Caco-2 (cell line): ENCODE data around the gene ACOT7. TPM values are rescaled to one million over a fixed set of nuclear protein-coding genes. Genes with fewer than 3 reads are reported as not detected.
"Not testable (repeated sequence)": the region's sequence is repeated elsewhere in the genome, so short reads cannot be mapped to it uniquely, and the experiment has no call there.

ENCODE experiments used
- BruUV-seq: library from RNA; stranded (reverse); fragments of 400-500 nt; replicated peaks from 2 replicates; lab custom pipeline; 2021; lab: Mats Ljungman, UMichigan
- CTCF ChIA-PET: fragments of 300-600 bp; sonication (Branson Sonifier 250); formaldehyde crosslinking; loops from one replicate; lab custom pipeline; 2022; ENCODE audit warnings: antibody characterized with exemption; lab: Charles Lee
- POLR2A ChIA-PET: fragments of 300-600 bp; sonication (Branson Sonifier 250); formaldehyde crosslinking; loops from one replicate; lab custom pipeline; 2022; ENCODE audit warnings: antibody characterized with exemption; lab: Charles Lee
- DNase-seq, 2 experiments: peaks; one replicate each; pipeline versions ENCODE4 v3.0.0 to v3.0.0-alpha.2; 2020 to 2022
- H3K27me3 ChIP-seq: replicated peaks from 2 replicates; pipeline ENCODE4 v1.6.0; 2011; ENCODE audit warnings: low read length; ENCODE audit not compliant: control insufficient read depth, insufficient read depth
- H3K36me3 ChIP-seq: 2 replicates; pipeline ENCODE4 v1.5.1; 2011; ENCODE audit warnings: low read length; ENCODE audit not compliant: control insufficient read depth, insufficient read depth
- H3K4me1 ChIP-seq: fragments of 250-450 bp; sonication (Bioruptor Pico); 2 replicates; pipeline ENCODE4 v1.5.1; 2020; ENCODE audit warnings: mild to moderate bottlenecking
- H3K4me3 ChIP-seq: 2 replicates; pipeline ENCODE4 v1.5.1; 2011; ENCODE audit warnings: low read depth, mild to moderate bottlenecking, control low read depth, low read length
- H3K9me3 ChIP-seq: fragments of 250-450 bp; sonication (Bioruptor Pico); 2 replicates; pipeline ENCODE4 v1.5.1; 2020; ENCODE audit warnings: mild to moderate bottlenecking, moderate library complexity
- H3K27ac Mint-ChIP-seq: one replicate; pipeline ENCODE4 v1.8.0; 2022; ENCODE audit warnings: mixed read lengths; ENCODE audit not compliant: unreplicated experiment
- H3K27me3 Mint-ChIP-seq: one replicate; pipeline ENCODE4 v1.8.0; 2022; ENCODE audit warnings: mixed read lengths; ENCODE audit not compliant: insufficient read depth, unreplicated experiment
- H3K36me3 Mint-ChIP-seq: one replicate; pipeline ENCODE4 v1.8.0; 2022; ENCODE audit warnings: mild to moderate bottlenecking, mixed read lengths; ENCODE audit not compliant: insufficient read depth, unreplicated experiment
- H3K4me1 Mint-ChIP-seq: one replicate; pipeline ENCODE4 v1.8.0; 2022; ENCODE audit warnings: low read depth, mixed read lengths; ENCODE audit not compliant: unreplicated experiment
- H3K4me3 Mint-ChIP-seq: one replicate; pipeline ENCODE4 v1.8.0; 2022; ENCODE audit warnings: mild to moderate bottlenecking, moderate library complexity, mixed read lengths; ENCODE audit not compliant: unreplicated experiment
- H3K9me3 Mint-ChIP-seq: one replicate; pipeline ENCODE4 v1.8.0; 2022; ENCODE audit warnings: mixed read lengths; ENCODE audit not compliant: unreplicated experiment
- intact Hi-C: fragments of 100-400 bp; cut with micrococcal nuclease; formaldehyde crosslinking; loops from one replicate; pipeline ENCODE4 v1.10.0; 2022; ENCODE audit not compliant: unreplicated experiment
- total RNA-seq: library from RNA; stranded (reverse); gene quantifications from 2 replicates; pipeline ENCODE4 v1.2.3, GENCODE V29; 2022
- TF ChIP-seq, protein P1 (sequence below), 2 experiments: fragments of 200-600 bp in 1 of 2; IDR thresholded peaks; 1 replicate in 1 of 2; 2 replicates in 1 of 2; pipeline versions ENCODE4 v1.5.1 to v1.8.0; 2011 to 2022; ENCODE audit warnings: antibody characterized with exemption in 1 of 2, control low read depth in 1 of 2, inconsistent platforms in 1 of 2, low read depth in 1 of 2, low read length in 1 of 2, mild to moderate bottlenecking in 1 of 2, moderate library complexity in 1 of 2; ENCODE audit not compliant: insufficient read depth in 1 of 2, severe bottlenecking in 1 of 2, unreplicated experiment in 1 of 2

Gene ACOT7
- total RNA-seq, 1 experiment from 2014 or later, result 221 TPM

DNA sequence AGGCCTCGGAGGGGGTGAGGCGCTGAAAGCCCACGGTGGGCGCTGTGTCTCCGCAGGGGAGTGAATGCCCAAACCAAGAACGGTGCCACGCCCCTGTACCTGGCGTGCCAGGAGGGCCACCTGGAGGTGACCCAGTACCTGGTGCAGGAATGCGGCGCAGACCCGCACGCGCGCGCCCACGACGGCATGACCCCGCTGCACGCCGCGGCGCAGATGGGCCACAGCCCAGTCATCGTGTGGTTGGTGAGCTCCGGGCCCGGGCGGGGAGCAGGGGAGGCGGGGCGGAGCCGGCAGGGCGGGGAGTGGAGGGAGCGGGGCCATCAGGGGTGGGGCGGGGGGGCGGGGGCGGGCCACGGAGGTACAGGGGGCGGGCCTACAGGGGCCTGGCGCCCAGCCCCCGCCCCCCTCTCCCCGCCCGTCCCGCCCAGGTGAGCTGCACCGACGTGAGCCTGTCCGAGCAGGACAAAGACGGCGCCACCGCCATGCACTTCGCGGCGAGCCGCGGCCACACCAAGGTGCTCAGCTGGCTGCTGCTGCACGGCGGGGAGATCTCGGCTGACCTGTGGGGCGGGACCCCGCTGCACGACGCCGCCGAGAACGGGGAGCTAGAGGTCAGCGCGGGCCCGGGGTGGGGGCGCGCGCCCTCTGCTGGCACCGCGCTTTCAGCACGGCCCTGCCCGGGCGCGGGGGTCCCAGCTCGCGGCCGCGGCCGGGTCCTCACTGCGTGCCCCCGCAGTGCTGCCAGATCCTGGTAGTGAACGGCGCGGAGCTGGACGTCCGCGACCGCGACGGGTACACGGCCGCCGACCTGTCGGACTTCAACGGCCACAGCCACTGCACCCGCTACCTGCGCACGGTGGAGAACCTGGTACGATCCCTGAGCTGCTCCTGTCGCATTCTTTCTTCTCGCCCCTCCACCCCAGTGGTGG is 46.9 kb upstream of the ACOT7 start:
- H3K36me3 Mint-ChIP-seq, result no peaks in the 10 kb centered on the region

DNA sequence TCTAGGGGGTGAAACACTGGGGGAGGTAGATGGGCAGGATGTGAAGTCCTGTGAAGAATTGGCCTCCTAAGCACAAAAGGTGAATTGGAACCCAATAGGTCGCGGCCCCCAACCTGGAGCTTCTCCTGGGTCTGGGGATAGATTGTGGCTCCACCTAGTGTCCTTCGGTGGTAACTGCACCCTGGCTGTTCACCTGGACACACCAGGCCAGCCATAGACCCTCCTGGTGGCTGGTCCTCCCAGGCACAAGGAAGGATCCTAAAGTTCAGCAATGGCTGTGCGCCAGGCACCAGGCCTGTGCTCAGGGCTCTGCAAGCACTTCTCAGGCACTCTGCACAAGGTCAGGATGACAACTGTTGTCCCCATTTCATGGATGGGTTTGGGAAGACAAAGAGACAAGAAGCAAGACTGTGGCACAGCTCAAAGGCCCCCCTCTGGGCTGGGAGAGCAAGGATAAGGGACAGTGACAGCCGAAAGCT is 44.5 kb upstream of the ACOT7 start:
- ChIA-PET POLR2A (no interaction called here), CTCF (interaction anchor here (0.6 to 2.3 kb wide), 18 partner anchors 10 to 192 kb away, joined by 3 to 39 read pairs (median 4); partner anchors contain the start of gene HES2)
- no peak overlapping the region for H3K4me3 Mint-ChIP-seq
- intact Hi-C loops, result loop anchor here (1.0 to 2.0 kb wide), 2 partner anchors 15 to 192 kb away; no protein-coding TSS in a partner anchor
- H3K36me3 Mint-ChIP-seq, result no peaks in the 10 kb centered on the region
- H3K27me3 Mint-ChIP-seq, result no peaks in the 10 kb centered on the region
- peaks cover 13% of the 10 kb centered on the region for H3K4me1 Mint-ChIP-seq
- BruUV-seq, result no TSS peak
- no peak overlapping the region for H3K27ac Mint-ChIP-seq
- TF ChIP-seq, protein P1, sequence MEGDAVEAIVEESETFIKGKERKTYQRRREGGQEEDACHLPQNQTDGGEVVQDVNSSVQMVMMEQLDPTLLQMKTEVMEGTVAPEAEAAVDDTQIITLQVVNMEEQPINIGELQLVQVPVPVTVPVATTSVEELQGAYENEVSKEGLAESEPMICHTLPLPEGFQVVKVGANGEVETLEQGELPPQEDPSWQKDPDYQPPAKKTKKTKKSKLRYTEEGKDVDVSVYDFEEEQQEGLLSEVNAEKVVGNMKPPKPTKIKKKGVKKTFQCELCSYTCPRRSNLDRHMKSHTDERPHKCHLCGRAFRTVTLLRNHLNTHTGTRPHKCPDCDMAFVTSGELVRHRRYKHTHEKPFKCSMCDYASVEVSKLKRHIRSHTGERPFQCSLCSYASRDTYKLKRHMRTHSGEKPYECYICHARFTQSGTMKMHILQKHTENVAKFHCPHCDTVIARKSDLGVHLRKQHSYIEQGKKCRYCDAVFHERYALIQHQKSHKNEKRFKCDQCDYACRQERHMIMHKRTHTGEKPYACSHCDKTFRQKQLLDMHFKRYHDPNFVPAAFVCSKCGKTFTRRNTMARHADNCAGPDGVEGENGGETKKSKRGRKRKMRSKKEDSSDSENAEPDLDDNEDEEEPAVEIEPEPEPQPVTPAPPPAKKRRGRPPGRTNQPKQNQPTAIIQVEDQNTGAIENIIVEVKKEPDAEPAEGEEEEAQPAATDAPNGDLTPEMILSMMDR (IDR thresholded peaks at IDR 0.05; ENCODE audit: insufficient read depth in 1 of 2, low read depth in 1 of 2, low read length in 1 of 2, severe bottlenecking in 1 of 2, unreplicated experiment in 1 of 2), result peak; percentile 88 to 89
- H3K4me3 ChIP-seq, result no peak overlapping the region
- H3K36me3 ChIP-seq, result no peaks in the 10 kb centered on the region
- peak; percentile 84 to 86 for DNase-seq
- H3K4me1 ChIP-seq, result no peaks in the 10 kb centered on the region
- no peaks in the 10 kb centered on the region for H3K9me3 Mint-ChIP-seq
- H3K27me3 ChIP-seq, result no peaks in the 10 kb centered on the region
- H3K9me3 ChIP-seq, result no peaks in the 10 kb centered on the region

More for the DNA sequence above, 46.9 kb upstream of the ACOT7 start:
- Histone ChIP-seq H3K27me3 (no peaks in the 10 kb centered on the region), H3K36me3 (no peaks in the 10 kb centered on the region), H3K4me3 (peak overlapping the region; percentile 28), H3K9me3 (no peaks in the 10 kb centered on the region), H3K4me1 (no peaks in the 10 kb centered on the region)
- Mint-ChIP-seq H3K4me1 (peaks cover 13% of the 10 kb centered on the region), H3K9me3 (no peaks in the 10 kb centered on the region), H3K27ac (no peak overlapping the region), H3K4me3 (peak overlapping the region; percentile 63), H3K27me3 (no peaks in the 10 kb centered on the region)
- CTCF ChIA-PET, result interaction anchor here (0.5 to 2.3 kb wide), 13 partner anchors 9 to 292 kb away, joined by 3 to 20 read pairs (median 5); partner anchors contain the start of gene HES2
- POLR2A ChIA-PET, result interaction anchor here (0.6 kb wide), 1 partner anchor 83 kb away, joined by 3 read pairs; no protein-coding TSS in a partner anchor
- intact Hi-C loops, result no loop called here
- TF ChIP-seq, protein P1 (IDR thresholded peaks at IDR 0.05; ENCODE audit: insufficient read depth in 1 of 2, low read depth in 1 of 2, low read length in 1 of 2, severe bottlenecking in 1 of 2, unreplicated experiment in 1 of 2), result peak; percentile 11 to 43
- peak; percentile 79 to 80 for DNase-seq
- no TSS peak for BruUV-seq

DNA sequence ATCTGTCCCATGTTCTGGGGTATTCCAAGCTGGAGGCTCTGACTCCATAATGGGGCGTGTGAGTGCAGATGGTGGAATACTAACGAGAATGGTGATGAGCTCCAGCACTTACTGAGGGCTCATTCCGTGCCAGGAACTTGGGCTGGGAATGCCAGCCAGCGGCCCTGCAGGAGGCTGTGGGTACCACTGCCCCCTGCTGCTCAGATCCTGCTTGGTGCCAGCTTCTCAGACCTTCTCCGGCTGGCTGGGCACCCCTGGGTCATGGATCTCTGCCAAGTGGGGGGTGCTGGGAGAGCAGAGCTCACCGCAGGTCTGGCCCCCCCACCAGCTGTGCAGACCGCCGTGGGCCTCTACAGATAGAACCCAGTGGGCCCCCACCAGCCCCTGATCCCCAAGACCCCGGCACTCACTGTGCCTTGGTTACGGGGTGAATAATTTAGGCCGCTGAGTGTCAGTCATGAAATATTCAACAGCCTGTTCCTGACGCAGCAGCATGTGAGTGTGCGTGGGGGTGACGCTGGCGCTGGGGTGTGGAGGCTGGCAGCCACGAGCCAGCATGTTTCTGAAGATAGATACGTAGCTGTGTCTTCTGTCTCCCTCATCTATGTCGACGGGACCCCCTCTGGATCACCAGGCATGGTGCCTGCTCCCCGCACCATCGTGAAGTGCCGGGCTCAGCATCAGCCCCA is 43.6 kb upstream of the ACOT7 start:
- H3K27ac Mint-ChIP-seq, H3K9me3 ChIP-seq, DNase-seq, intact Hi-C loops, H3K27me3 ChIP-seq, H3K36me3 Mint-ChIP-seq, H3K9me3 Mint-ChIP-seq, H3K4me3 Mint-ChIP-seq, BruUV-seq, POLR2A ChIA-PET, H3K4me3 ChIP-seq, H3K36me3 ChIP-seq, H3K27me3 Mint-ChIP-seq, H3K4me1 ChIP-seq: not testable (repeated sequence)
- CTCF ChIA-PET, result interaction anchor here (0.6 to 2.3 kb wide), 16 partner anchors 9 to 191 kb away, joined by 3 to 39 read pairs (median 4); partner anchors contain the start of gene HES2
- H3K4me1 Mint-ChIP-seq, result peaks cover 13% of the 10 kb centered on the region

DNA sequence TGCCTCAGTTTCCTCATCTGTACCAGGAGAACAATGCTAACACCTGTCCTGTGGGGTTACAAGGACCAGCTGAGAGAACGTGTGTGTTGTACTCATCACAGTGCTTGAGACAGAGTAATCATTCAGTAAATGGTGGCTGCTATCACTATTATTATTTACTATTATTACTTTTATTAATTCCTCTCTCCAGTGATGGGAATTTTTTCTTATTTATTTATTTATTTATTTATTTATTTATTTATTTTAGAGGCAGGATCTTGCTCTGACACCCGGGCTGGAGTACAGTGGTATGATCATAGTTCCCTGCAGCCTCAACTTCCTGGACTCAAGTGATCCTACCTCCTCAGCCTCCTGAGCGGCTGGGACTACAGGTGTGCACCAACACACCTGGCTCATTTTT is 42.7 kb upstream of the ACOT7 start:
- not testable (repeated sequence) for BruUV-seq

More for the DNA sequence above, 42.7 kb upstream of the ACOT7 start:
- H3K27me3 ChIP-seq, H3K27me3 Mint-ChIP-seq, H3K9me3 ChIP-seq, intact Hi-C loops, H3K36me3 Mint-ChIP-seq, CTCF ChIA-PET, DNase-seq, H3K36me3 ChIP-seq, H3K27ac Mint-ChIP-seq, H3K4me3 Mint-ChIP-seq, H3K4me3 ChIP-seq, POLR2A ChIA-PET, H3K4me1 ChIP-seq, H3K9me3 Mint-ChIP-seq: not testable (repeated sequence)
- H3K4me1 Mint-ChIP-seq, result peaks cover 13% of the 10 kb centered on the region
